HepG2 (cell line): ENCODE results near the gene TMEM217. TPM values are rescaled to one million over a fixed set of nuclear protein-coding genes. Genes with fewer than 3 reads are reported as not detected.
A peak's percentile ranks its signal among the peaks of the same experiment; 100 is the strongest.

Source experiments
- E2F1 ChIP-seq: sonication (generic); formaldehyde crosslinking; IDR thresholded peaks from 2 replicates; pipeline ENCODE4 v1.5.0; 2020; ENCODE audit warnings: missing genetic modification reagents
- FOSL1 ChIP-seq: sonication (generic); formaldehyde crosslinking; IDR thresholded peaks from 2 replicates; pipeline ENCODE4 v1.9.0; 2021; ENCODE audit warnings: missing genetic modification reagents, borderline replicate concordance
- GABPB1 ChIP-seq: IDR thresholded peaks from 2 replicates; pipeline ENCODE4 v1.6.1; 2016; ENCODE audit warnings: mild to moderate bottlenecking, missing genetic modification reagents, moderate library complexity, missing compliant biosample characterization
- GATAD1 ChIP-seq: IDR thresholded peaks from 2 replicates; pipeline ENCODE4 v1.6.1; 2016; ENCODE audit warnings: missing genetic modification reagents, missing compliant biosample characterization
- HMGXB3 ChIP-seq: sonication (generic); formaldehyde crosslinking; IDR thresholded peaks from 2 replicates; pipeline ENCODE4 v1.4.0; 2020; ENCODE audit warnings: missing genetic modification reagents, borderline replicate concordance
- HNRNPH1 ChIP-seq: fragments of 200-400 bp; formaldehyde crosslinking; optimal IDR thresholded peaks from 2 replicates; pipeline ENCODE3; 2017; ENCODE audit warnings: mild to moderate bottlenecking, low read depth, low read length
- NFE2L2 ChIP-seq: fragments of 150-350 bp; IDR thresholded peaks from 2 replicates; pipeline ENCODE4 v1.6.1; 2014; ENCODE audit warnings: low read length
- PHF8 ChIP-seq: sonication (generic); formaldehyde crosslinking; IDR thresholded peaks from 2 replicates; pipeline ENCODE4 v1.5.0; 2020; ENCODE audit warnings: missing genetic modification reagents
- TFAP4 ChIP-seq: sonication (generic); IDR thresholded peaks from 2 replicates; pipeline ENCODE4 v1.6.1; 2016; ENCODE audit warnings: low read depth, borderline replicate concordance
- ZBTB40 ChIP-seq, 2 experiments: fragments of 450-650 bp in 1 of 2; sonication (generic) in 1 of 2; formaldehyde crosslinking in 1 of 2; IDR thresholded peaks; 2 replicates each; pipeline versions ENCODE4 v1.6.1 to v1.8.0; 2016 to 2022; ENCODE audit warnings: antibody characterized with exemption in 1 of 2, mild to moderate bottlenecking in 1 of 2, missing genetic modification reagents in 1 of 2
- ZMYM2 ChIP-seq: sonication (generic); formaldehyde crosslinking; IDR thresholded peaks from 2 replicates; pipeline ENCODE4 v1.8.0; 2022; ENCODE audit warnings: mild to moderate bottlenecking, missing genetic modification reagents
- ZNF224 ChIP-seq: sonication (generic); formaldehyde crosslinking; IDR thresholded peaks from 2 replicates; pipeline ENCODE4 v1.5.0; 2020; ENCODE audit warnings: mild to moderate bottlenecking, missing genetic modification reagents
- ZNF3 ChIP-seq: IDR thresholded peaks from 2 replicates; pipeline ENCODE4 v1.7.0; 2017; ENCODE audit warnings: inconsistent platforms
- polyA plus RNA-seq, 8 experiments: library from polyadenylated mRNA; depleted of rRNA in 3 of 8; stranded (reverse) in 7 of 8; unstranded in 1 of 8; fragments of >200 nt; fragmentation: Illumina TruSeq in 4 of 8; extraction: Trizol in 4 of 8; gene quantifications; 2 replicates each; pipeline versions ENCODE4 v1.2.1 to v1.2.3, GENCODE V29; 2011 to 2016; ENCODE audit warnings: low read depth in 4 of 8, missing spikeins in 1 of 8, mixed read lengths in 1 of 8; ENCODE audit not compliant: insufficient read depth in 1 of 8
- total RNA-seq, 5 experiments: library from RNA; depleted of rRNA; stranded (reverse); fragments of >200 nt; fragmentation: Illumina TruSeq; extraction: Trizol; gene quantifications; 2 replicates each; pipeline ENCODE4 v1.2.3, GENCODE V29; 2016; ENCODE audit warnings: low read depth in 1 of 5

TMEM217 gene
- total and polyA plus RNA-seq, 2 of the 13 experiments (the other 11 are each of a cell fraction or from before 2014, with no cell fraction given) = 2.3 to 3.4 TPM

DNA sequence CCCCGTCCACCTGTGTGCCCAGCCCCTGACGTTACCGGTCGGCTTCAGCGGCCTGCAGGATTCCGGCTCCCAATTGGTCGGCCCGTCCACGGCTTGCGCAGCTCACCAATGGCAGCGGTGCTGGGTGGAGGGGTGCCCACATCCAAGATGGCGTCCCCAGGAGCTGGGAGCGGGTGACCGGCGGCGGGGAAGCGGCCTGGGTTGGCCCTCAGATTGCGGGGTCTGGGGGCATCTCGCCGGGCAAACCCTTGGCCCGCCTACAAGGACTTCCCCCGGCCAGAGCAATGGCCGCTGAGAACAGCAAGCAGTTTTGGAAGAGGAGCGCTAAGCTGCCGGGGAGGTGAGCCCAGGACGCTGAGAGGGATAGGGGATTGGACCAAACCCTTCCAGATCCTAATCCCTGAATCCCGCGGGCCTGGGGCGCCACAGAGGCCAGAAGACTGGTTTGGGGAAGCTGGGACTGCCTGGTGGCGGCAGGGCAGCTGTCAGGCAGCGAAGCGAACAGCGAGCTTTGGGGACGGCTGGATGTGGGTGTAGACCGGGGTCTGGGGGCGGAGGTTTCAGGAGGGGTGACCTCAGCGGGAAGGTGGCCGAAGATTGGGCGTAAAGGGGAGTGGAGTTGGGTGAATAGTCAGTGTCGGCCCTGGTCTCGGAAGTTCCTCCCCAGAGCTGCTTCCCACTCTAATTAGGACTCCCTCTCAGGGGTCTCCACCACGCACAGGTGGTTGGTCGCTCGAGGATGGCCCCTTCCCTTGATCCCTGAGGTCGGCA lies at the start of gene TMEM217, which contains the start of gene TBC1D22B (continued):
- no peak for TF ChIP-seq ZBTB40 (IDR thresholded peaks at IDR 0.05)
- TF ChIP-seq ZBTB40 (CRISPR knock-in tag; IDR thresholded peaks at IDR 0.05) = peak; percentile 61
- peak; percentile 89 for TF ChIP-seq GABPB1 (CRISPR knock-in tag)
- 0 out of 2 replicates have a peak, but pooled peaks have one; percentile 50 for TF ChIP-seq ZNF3 (CRISPR knock-in tag)
- TF ChIP-seq ZNF224 (CRISPR knock-in tag) = peak; percentile 75; the same call in 1 of the 2 replicates
- TF ChIP-seq HNRNPH1 = peak; percentile 37
- TF ChIP-seq NFE2L2 = no peak
- TF ChIP-seq TFAP4 = peak; percentile 92
- peak; percentile 95 for TF ChIP-seq GATAD1
- peak; percentile 100 for TF ChIP-seq HMGXB3
- TF ChIP-seq E2F1 (CRISPR knock-in tag) = peak; percentile 12; the same call in 1 of the 2 replicates
- TF ChIP-seq ZMYM2 = peak; percentile 56; the same call in 1 of the 2 replicates
- TF ChIP-seq FOSL1 (CRISPR knock-in tag) = 0 out of 2 replicates have a peak, but pooled peaks have one; percentile 10
- TF ChIP-seq PHF8 (CRISPR knock-in tag) = peak; percentile 97
